Measurements from ENCODE around the gene PPARG.

PPARG gene

GRCh38 chr3:12405432-12406272 lies 116.8 kb downstream of the PPARG start:
- TF ChIP-seq JUND (IDR thresholded peaks at IDR 0.05; ENCODE audit: low read depth), result no peak
- in situ Hi-C loops (cut with HindIII; ENCODE audit: low pct_unique_long_range_greater_than_20kb, low sequenced_read_pairs), result no loop called here
- peak in 1 of 2 experiments; percentile 54 for DNase-seq (ENCODE audit: low read depth in 1 of 2, low spot score in 1 of 2)

DNA sequence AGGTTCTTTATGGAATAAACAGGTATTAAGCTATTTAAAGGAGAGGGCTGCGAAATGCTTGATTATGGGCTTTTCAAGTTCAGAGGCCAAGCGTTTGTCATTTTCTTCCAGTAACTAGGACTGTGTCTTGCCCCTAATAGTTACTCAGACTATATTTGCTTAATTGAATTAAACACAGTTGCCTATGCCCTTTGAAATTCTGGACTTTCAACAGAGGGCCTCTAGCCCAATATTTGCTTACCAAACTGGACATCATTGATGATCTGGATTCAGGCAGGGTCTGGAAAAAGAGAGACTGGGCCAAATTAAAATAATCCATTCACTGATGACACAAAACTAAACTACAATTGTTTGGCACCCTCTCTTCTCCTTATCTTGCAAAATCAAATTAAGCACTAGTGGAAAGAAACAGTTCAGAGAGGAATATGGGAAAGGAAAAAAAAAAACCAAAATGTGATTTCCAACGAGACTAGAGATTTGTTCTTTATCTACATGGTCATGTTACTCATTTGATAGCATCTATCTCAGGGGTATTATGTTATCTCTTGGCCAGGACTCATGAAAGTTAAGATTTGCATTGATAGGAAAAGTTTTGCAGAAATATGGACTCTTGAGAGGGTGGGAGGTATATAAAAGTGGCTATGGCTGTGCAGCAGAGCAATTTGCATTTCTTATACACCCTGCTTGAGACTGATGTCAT lies 120.3 kb downstream of the PPARG start:
- in situ Hi-C loops (cut with HindIII; ENCODE audit: low pct_unique_long_range_greater_than_20kb, low sequenced_read_pairs), result no loop called here
- no peak for DNase-seq (ENCODE audit: low read depth in 1 of 2, low spot score in 1 of 2)
- TF ChIP-seq JUND (IDR thresholded peaks at IDR 0.05; ENCODE audit: low read depth), result no peak

DNA sequence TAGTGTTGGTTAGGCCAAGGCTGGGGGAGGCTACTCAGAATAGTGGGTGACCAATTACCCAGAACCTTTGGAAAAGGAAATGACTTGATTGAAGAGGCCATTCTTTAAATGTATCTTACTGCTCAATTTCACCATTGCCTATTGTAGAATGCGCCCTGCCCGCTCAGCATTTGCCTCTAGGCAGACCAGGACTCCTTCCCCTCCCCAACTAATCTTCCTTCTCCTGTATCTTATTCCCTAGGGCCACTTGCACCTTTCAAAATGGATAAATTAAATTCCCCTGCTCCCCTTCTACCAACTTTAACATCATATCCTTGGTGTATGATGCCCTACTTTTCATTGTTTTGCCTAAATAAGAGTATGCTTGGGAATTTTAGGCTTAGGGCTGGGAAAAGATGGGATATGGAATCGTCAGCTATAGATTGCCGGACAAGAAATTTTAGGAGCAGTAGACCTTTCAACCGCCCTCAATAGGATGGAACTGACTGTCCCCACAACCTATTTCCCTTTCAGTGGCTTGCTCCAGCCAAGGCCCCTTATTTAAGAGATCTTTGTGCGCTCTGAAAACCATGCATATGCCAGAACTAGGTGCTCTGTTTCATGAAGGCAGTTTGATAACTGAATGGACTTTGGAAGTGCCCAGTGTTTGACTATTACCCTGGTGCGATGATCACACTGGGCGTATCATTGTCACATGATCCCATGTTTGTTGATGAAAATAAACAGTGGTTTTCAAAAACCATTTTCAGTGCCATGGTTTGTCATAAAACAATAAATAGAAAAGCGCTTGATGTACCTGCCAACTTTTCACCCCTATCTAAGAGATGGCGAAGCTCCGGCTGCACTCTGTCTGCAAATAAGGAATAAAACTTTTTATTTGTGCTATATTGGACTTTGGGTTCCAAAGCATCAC lies 121.1 kb downstream of the PPARG start:
- DNase-seq (ENCODE audit: low read depth in 1 of 2, low spot score in 1 of 2), result no peak
- no peak for TF ChIP-seq JUND (IDR thresholded peaks at IDR 0.05; ENCODE audit: low read depth)
- in situ Hi-C loops (cut with HindIII; ENCODE audit: low pct_unique_long_range_greater_than_20kb, low sequenced_read_pairs), result no loop called here

- in situ Hi-C loops (cut with HindIII; ENCODE audit: low pct_unique_long_range_greater_than_20kb, low sequenced_read_pairs), result no loop called here
- no peak for TF ChIP-seq JUND (IDR thresholded peaks at IDR 0.05; ENCODE audit: low read depth)
- no peak for DNase-seq (ENCODE audit: low read depth in 1 of 2, low spot score in 1 of 2)
Observed at GRCh38 chr3:12413721-12414255, 124.9 kb downstream of the PPARG start.

GRCh38 chr3:12415014-12415680 lies 126.3 kb downstream of the PPARG start:
- no peak for TF ChIP-seq JUND (IDR thresholded peaks at IDR 0.05; ENCODE audit: low read depth)
- DNase-seq (ENCODE audit: low read depth in 1 of 2, low spot score in 1 of 2), result no peak
- in situ Hi-C loops (cut with HindIII; ENCODE audit: low pct_unique_long_range_greater_than_20kb, low sequenced_read_pairs), result no loop called here

- no peak for DNase-seq (ENCODE audit: low read depth in 1 of 2, low spot score in 1 of 2)
- TF ChIP-seq JUND (IDR thresholded peaks at IDR 0.05; ENCODE audit: low read depth), result no peak
- in situ Hi-C loops (cut with HindIII; ENCODE audit: low pct_unique_long_range_greater_than_20kb, low sequenced_read_pairs), result no loop called here
Observed at GRCh38 chr3:12416731-12417130, 127.9 kb downstream of the PPARG start.

DNA sequence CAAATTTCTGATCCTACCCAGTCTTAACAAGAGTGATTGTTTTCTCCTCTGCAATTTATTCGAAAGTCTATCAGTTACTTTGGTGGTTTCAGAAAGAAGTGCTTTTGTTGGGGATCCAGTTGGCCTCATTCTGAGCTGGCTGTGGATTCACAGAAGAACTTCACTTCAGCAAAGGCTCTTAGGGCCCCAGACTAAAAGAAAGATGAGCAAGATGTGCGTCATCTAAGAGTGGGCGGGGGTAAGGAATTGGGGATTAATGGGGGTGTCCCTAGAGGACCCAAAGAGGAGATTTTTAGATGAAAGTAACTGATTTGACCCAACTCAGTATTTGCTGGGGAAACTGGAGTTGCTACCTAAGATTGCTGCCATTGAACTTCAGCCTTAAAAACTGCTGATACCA lies 131.5 kb downstream of the PPARG start:
- TF ChIP-seq JUND (IDR thresholded peaks at IDR 0.05; ENCODE audit: low read depth), result no peak
- no peak for DNase-seq (ENCODE audit: low read depth in 1 of 2, low spot score in 1 of 2)
- in situ Hi-C loops (cut with HindIII; ENCODE audit: low pct_unique_long_range_greater_than_20kb, low sequenced_read_pairs), result no loop called here

DNA sequence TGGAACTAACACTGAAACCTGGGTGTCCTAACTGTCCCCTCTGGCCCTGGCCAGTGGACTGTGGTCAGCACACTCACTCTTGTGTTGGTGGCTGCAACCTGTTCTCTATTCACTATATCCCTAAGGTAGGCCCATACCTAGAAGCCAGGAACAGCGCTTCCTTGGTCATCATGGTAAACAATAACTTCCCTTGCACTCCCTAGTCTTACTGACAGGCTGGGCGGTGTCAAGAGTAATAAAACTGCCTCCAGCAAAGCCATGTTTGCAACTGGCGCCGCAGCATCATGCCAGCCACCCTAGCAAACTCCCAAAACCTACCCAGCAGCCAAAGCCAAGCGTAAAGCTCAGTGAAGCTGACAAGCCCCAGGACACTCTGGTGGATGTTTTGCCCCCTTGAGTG lies 132.3 kb downstream of the PPARG start:
- no peak for DNase-seq (ENCODE audit: low read depth in 1 of 2, low spot score in 1 of 2)
- TF ChIP-seq JUND (IDR thresholded peaks at IDR 0.05; ENCODE audit: low read depth), result no peak
- in situ Hi-C loops (cut with HindIII; ENCODE audit: low pct_unique_long_range_greater_than_20kb, low sequenced_read_pairs), result no loop called here

DNA sequence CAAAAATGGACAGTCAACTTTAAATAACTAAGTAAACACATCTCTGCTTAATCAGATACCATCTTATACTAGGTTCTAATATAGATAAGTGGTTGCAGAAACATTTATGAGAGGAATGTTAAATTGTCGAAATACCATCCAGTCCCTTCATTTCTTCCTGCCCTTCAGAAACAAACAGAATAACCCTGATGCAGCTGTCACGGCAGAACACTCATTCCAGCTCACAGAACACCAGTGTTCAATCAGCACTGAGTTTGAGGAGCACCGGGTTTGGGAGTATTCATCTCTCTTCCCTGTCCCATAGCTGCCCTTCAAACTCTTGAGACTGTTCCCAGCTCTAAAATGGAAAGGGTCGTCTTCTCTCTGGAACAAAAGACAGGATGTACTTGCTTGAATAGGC lies 134.3 kb downstream of the PPARG start:
- in situ Hi-C loops (cut with HindIII; ENCODE audit: low pct_unique_long_range_greater_than_20kb, low sequenced_read_pairs), result no loop called here
- TF ChIP-seq JUND (IDR thresholded peaks at IDR 0.05; ENCODE audit: low read depth), result no peak
- no peak for DNase-seq (ENCODE audit: low read depth in 1 of 2, low spot score in 1 of 2)

DNA sequence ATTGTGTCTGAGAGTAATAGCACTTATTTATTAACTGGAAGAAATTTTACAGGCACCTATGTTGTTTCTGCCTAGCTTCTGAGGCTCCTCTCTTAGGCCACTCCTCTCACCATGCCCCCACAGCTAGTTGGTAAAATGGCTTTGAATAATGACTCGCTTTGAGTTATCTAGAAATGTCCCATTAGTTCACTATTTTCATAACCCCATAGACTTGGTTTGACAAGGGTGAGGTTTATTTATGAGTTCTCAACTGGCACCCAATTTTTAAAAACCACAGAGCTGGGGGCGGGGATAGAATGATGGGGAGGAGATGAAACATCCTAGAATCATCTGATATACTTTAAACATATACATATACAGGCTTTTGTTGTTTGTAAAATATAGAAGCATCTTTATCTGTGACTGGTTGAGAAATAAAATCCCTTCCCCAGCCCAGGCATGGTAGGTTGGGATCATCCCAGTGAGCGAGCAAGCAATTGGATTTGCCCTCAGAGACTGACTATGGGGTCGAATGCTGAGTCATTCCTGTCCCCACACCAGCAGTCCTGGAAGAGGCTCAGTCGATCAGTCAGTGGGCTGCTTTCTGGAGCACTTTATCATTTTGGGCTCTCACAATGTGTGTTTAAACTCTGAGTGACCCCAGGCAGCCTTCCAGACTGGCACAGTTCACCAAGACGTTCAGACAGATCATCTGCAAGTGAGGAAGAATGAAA lies 135.2 kb downstream of the PPARG start:
- no peak for TF ChIP-seq JUND (IDR thresholded peaks at IDR 0.05; ENCODE audit: low read depth)
- no peak for DNase-seq (ENCODE audit: low read depth in 1 of 2, low spot score in 1 of 2)
- in situ Hi-C loops (cut with HindIII; ENCODE audit: low pct_unique_long_range_greater_than_20kb, low sequenced_read_pairs), result no loop called here

- no peak for DNase-seq (ENCODE audit: low read depth in 1 of 2, low spot score in 1 of 2)
- in situ Hi-C loops (cut with HindIII; ENCODE audit: low pct_unique_long_range_greater_than_20kb, low sequenced_read_pairs), result no loop called here
- no peak for TF ChIP-seq JUND (IDR thresholded peaks at IDR 0.05; ENCODE audit: low read depth)
Observed at GRCh38 chr3:12424635-12425319, 135.9 kb downstream of the PPARG start.

All from T47D (cell line).